ENCODE results near the gene ZFP36.
"Not testable (repeated sequence)": the region's sequence is repeated elsewhere in the genome, so short reads cannot be mapped to it uniquely, and the experiment has no call there.

ZFP36 gene, protein sequence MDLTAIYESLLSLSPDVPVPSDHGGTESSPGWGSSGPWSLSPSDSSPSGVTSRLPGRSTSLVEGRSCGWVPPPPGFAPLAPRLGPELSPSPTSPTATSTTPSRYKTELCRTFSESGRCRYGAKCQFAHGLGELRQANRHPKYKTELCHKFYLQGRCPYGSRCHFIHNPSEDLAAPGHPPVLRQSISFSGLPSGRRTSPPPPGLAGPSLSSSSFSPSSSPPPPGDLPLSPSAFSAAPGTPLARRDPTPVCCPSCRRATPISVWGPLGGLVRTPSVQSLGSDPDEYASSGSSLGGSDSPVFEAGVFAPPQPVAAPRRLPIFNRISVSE

DNA sequence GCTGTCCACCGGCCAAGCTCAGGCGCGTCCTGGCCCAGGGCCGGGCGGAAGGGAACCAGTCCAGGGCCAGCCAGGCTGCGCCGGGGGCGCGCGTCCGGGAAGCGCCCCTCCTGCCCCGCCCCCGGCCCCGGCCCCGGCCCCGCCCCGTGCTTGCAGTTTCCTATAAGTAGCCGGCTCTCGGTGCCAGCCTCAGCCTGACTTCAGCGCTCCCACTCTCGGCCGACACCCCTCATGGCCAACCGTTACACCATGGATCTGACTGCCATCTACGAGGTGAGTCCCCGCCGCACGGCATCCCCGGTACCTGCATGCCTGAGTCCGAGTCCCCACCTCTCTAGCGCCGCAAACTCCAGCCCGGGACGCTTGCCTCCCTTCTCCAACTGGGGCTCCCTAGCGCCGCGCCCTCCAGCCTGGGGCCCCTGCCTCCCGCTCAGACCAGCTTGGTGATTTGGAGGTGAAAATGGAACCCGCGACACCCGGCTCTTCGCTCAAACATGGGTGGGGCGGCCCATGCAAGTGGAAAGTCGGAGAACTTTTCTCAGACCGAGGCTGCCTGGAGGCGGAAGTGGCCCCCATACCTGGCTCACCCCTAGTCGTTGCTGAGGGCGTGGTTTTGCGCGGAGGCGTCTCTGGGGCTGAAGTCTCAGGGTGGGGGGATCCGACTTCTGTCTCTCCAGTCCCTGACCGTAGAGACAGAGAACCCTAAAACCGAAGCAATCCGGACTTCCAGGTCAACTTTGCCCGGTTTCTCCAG is at the start of gene ZFP36:
Gene ZFP36 (plus strand): TSS at position 192 of the 754 bp plus-strand sequence. CDS start 58 bp downstream, at position 250.
- DNase-seq, result peak; percentile 64 to 71

GRCh38 chr19:39359026-39359425 is 47.6 kb upstream of the ZFP36 start:
- no peak for DNase-seq

DNA sequence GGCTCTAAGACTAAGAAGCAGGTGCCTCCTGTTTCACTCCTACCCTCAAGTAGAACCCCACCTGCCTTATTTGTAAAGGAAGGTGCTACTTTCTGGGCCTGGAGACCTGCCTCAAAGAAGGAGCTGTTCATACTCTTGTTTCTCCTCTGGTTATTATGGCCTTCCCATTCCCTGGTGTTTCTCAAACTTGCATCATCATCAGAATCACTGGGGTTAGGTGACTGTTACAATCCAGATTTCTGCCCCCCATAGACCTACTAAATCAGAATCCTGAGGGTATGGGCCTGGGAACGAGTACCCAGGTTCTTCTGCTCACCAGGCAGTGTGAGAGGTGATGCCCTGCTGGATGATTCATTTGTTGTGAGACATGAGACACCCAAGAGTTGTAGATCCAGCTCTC is 46.0 kb upstream of the ZFP36 start:
- DNase-seq, result no peak

DNA sequence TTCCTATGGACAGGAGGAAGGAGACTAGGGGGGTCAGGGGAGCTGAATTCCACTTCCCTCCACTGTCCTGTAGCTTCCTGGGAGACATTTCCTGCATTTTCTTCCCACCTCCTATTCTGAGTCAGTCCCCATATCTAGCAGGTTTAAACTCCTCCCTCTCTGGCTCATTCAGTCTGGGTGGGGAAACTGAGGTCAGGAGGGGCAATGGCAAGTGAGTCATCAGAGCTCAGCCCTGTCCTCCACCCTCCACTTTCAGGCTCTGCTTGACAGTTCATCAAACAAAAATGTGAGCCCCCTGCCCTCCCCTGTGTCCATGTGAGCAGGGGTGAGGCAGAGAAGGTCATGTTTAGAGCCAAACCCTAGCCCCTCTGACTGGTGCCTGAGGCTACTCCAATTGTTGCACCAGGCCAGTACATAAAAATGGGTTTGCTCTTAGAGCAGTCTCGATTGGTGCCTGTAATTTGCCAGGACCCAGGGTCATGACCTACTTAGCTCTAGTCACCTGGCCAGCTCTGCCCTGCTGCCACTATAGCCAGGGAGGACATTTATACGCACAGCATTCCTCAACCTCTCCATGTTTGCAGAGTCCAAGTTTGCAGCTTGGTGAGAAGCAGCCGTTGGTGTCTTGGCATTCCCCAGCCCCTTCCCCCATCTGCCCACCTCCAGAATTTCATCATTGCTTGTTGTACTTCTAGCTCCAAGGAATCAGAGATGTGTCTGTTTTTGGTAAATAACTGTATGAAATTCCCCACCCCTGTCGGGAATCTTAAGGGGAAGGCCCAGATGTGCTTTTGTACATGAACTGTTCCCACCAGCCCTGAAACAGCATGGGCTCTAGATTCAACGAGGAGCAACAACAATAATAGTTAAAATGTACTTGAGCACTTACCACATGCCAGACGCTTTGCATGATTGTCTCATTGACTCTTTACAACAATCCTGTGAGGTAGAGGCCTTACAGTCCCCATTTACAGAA is 43.7 kb upstream of the ZFP36 start:
- DNase-seq, result no peak

DNA sequence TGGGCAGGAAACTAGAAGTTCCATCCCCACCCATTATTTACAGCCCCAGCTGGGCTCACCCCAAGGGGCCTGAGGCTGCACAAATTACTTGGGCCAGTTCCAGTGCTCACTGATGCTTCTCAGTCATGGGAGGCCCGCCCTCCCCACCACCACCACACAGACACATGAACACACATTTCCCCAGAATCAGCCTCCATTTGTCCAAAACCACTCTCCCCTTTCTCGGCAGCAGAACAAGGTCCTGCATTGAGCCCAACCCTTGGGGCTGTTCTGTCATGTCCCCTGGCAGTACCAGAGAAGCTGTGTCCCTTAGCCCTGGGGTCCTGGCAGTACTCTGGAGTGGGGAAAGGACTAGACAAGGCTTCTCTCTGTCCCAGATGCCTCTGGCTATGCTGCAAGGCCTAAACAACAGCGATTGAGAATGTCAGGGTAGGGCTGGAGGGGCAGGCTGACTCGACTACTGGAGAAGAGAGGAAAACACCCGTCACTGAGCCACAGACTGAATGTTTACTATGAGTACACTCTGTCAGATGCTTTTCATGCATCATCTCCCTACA is 42.7 kb upstream of the ZFP36 start:
- DNase-seq, result no peak

DNA sequence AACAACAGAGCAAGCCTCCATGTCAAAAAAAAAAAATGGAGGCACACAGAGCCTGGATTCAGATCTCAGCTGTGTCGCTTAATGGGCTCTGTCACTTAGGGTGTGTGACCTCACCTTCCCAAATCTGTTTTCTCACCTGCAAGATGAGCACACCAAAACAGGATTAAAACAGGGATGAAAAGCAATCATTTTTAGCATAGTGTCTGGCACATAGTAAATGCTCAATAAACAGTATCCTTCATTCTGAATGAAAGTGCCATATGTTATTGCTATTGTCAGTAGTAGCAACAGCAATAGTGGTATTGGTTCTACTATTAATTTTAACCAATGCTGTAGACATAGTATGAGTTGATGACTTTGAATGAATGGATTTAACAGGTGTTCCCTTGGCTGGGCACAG is 41.1 kb upstream of the ZFP36 start:
- DNase-seq, result no peak

DNA sequence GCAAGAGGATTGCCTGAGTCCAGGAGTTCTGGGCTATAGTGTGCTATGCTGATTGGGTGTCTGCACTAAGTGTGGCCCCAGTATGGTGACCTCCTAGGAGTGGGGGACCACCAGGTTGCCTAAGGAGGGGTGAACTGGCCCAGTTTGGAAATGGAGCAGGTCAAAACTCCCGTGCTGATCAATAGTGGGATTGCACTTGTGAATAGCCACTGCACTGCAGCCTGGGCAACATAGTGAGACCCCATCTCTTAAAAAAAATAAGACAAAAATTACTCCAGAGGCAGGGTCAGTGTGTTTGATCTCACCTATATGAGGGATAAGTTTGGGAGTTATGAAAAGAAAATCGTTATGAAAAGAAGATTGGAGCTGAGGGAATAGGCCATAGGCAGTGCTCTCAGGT is 37.4 kb upstream of the ZFP36 start:
- no peak for DNase-seq

DNA sequence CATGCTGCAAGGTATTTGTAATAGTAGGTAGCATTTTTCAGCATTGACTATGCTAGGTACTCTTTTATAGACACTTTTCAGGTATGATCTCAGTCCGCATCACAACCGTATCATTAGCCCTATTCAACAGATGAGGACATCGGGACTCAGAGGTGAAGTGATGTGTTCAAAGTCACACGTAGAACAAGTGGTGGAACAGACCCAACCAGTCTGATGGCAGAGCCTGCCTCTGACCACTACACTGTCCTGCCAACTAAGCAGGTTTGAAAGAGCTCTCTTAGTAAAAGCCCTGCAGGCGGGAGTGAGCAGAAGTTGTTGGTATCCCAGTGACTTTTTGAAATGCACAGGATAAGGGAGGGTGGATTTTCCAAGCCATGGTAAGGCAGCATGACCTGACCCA is 35.9 kb upstream of the ZFP36 start:
- no peak for DNase-seq

- no peak for DNase-seq
Measured at GRCh38 chr19:39372047-39372802, 34.4 kb upstream of the ZFP36 start.

GRCh38 chr19:39372941-39373340 is 33.7 kb upstream of the ZFP36 start:
- DNase-seq, result no peak

DNA sequence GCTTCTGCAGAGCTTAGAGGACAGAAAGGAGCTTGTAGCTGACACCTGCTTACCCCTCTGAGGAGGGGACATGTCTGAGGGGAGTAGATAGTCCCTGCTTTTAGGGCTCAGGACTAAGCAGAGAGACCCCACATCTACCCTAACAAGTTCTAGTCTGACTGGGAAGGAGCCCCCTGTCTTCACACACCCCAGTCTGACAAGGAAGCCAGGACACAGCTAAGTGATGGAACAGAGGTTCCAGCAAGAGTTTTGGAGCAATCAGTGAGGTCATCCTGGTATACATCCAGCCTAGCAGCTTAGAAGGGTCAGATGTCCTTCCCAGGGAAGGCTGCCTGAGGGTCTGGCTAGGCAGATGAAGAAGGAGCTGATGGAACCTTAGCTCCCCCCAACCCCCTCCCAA is 30.7 kb upstream of the ZFP36 start:
- DNase-seq, result no peak

GRCh38 chr19:39377373-39378362 is 29.0 kb upstream of the ZFP36 start:
- no peak for DNase-seq

DNA sequence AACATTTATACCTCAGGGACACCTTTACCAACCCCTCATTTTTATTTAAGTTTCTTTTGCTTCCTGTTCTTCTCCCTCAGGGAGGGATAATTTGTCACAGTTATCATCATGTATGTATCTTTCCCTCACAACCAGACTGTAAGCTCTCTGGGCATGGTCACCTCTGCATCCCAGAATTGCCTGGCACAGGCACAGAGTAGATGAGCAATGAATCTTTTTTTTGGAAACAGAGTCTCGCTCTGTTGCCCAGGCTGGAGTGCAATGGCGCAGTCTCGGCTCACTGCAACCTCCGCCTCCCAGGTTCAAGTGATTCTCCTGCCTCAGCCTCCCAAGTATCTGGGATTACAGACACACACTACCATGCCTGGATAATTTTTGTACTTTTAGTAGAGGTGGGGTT is 27.3 kb upstream of the ZFP36 start:
- DNase-seq, result not testable (repeated sequence)

DNA sequence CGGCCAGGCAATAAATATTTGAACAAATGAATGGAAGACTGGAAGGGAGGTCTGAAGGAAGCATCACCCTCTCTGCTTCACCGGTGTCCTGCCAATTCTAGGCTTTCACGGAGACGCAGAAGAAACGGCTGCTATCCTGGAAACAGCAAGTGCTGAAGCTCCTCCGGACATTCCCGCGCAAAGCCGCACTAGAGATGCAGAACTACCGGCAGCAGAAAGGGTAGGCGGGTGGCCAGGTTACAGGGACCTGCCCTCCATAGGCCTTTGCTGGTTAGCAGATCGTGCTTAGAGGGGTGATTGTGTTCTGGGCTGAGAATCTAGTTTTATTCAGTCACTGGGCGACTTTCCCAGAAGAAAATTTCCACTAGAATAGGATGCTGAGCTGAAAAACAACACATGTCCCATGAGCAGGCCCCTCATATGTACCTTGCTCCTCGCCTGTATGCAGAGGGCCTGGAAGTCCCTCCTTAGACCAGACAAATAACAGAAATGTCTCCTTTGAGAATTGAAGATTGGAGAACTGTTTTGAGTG is 26.7 kb upstream of the ZFP36 start:
- no peak for DNase-seq

DNA sequence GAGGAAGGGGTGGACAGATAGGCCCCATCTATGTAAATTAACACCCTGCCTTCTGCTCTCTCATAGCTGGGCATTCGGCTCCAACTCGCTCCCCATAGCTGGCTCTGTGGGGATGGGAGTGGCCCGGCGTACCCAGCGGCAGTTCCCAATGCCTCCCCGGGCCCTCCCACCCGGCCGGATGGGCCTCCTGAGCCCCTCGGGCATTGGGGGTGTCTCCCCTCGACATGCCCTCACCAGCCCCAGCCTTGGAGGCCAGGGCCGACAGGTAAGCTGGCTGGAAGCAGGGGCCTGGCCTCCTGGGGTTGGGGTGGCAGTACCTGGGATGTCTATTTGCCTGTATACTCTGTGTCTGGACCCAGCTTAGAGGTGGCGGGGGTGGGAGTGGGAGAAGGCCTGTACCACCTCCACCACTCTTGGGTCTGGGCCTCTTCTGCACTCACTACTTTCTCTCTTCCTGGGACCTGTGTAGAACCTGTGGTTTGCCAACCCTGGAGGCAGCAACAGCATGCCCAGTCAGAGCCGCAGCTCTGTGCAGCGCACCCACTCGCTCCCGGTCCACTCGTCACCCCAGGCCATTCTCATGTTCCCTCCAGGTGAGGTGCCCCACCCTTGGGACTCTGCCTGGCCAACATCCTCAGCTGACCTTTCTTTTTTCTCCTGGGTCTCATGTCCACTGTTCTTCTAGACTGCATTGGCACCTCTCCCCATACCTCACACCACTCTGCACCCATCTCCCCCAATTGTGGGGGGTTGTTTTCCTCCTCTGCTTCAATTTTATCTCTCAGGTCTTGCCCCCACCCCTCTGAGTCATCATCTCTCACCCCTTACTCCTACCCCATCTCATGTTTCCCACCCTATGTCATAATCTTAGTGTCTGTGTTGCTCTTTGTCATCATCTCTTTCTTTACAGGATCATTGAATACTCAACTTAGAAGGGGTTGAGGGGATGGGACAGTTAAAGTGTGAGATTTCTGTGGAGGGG is 25.8 kb upstream of the ZFP36 start:
- no peak for DNase-seq

DNA sequence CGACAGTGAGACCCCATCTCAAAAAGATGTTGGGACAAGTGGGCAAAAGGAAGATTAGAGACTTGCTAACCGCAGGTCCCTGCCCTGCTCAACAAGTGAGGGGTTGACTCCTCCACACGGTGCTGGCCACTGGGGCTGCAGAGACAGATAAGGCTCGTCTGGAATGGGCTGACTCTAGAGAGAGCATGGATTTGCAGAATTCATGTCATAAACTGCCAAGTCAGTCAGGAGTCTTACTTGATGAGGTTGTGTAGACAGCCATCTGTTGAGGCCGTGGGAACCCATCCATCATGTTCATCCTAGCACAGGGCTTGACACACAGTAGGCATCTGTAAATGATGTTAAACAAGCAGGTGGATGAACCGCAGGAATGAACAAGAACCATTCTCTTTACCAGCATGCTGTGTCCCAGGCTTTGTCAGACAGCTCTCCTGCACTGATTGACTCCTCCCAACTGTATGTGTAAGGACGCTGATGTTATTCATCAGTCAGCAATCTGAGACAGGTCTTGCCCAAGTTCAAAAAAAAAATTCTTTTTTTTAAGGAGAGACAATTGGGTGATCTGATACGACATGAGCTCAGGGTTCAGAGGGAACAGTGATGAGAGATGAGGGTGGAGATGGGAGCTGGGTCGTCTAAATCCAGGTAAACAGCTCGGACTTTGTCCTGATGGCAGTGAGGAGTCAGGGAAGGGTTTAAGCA is 24.6 kb upstream of the ZFP36 start:
- DNase-seq, result no peak

DNA sequence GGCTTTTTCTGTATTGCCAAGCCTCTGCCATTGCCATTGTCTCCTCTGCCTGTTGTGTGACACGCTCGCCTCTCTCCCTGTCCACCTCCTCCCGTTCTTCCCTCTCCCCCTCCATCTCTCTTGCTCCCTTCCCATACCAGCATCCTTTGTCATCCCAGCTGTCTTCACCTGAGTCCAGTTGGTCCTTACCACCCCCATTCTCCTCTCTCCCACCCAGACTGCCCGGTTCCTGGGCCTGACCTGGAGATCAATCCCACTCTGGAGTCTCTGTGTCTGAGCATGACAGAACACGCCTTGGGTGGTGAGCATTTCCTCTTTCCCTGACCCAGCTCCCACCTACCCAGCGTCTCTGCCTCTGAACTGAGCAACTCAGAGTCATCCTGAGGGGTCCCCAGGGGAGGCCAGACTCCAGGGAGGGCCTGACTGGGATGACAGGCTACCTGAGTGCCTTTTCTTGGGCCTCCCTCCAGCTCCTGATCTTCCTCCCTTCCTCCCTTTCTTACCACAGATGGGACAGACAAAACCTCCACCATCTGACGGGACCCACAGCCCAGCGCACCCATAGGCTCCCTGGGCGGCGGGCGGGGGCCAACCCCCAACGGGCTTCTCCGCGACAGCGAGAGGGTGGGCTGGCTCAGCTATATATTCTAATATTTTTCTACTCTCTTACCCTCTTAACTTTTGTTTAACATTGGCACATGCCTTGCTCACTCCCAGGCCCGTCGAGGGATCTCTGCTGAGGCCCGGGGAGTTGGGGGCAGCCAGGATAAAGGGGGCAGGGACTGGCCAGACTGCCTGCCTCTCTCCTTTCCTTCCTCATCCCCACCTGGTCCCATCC is 23.4 kb upstream of the ZFP36 start:
- no peak for DNase-seq
